Suprapubic skin (tissue), 4 donors: Measurements from ENCODE around the gene CPN2. TPM values are rescaled to one million over a fixed set of nuclear protein-coding genes. Genes with fewer than 3 reads are reported as not detected.

ENCODE experiments used
- DNase-seq, 2 donors: peaks; one replicate each; pipeline ENCODE4 v3.0.0-alpha.2; 2019; ENCODE audit warnings: low spot score in 2 of 2
- H3K27ac ChIP-seq: fragments of 200-600 bp; sonication (generic); one replicate; pipeline ENCODE4 v1.5.1; 2019
- H3K27me3 ChIP-seq: fragments of 200-600 bp; sonication (generic); one replicate; pipeline ENCODE4 v1.5.1; 2019
- H3K36me3 ChIP-seq: fragments of 200-600 bp; sonication (generic); one replicate; pipeline ENCODE4 v1.5.1; 2019
- H3K4me1 ChIP-seq: fragments of 200-600 bp; sonication (generic); one replicate; pipeline ENCODE4 v1.5.1; 2019
- H3K4me3 ChIP-seq: fragments of 200-600 bp; sonication (generic); one replicate; pipeline ENCODE4 v1.5.1; 2019; ENCODE audit warnings: mild to moderate bottlenecking
- H3K9me3 ChIP-seq: fragments of 200-600 bp; sonication (generic); one replicate; pipeline ENCODE4 v1.5.1; 2019
- CTCF ChIP-seq, 2 donors: fragments of 200-600 bp in 1 of 2; fragments of 450-650 bp in 1 of 2; sonication (generic) in 1 of 2; IDR thresholded peaks; one replicate each; pipeline ENCODE4 v1.5.1; 2016 to 2019; ENCODE audit warnings: antibody characterized with exemption in 2 of 2, mild to moderate bottlenecking in 1 of 2, moderate library complexity in 1 of 2
- EP300 ChIP-seq: sonication (generic); formaldehyde crosslinking; IDR thresholded peaks from one replicate; pipeline ENCODE4 v1.6.1; 2017; ENCODE audit warnings: antibody characterized with exemption
- POLR2A ChIP-seq, 2 donors: fragments of 450-650 bp; IDR thresholded peaks; one replicate each; pipeline ENCODE4 v1.6.1; 2017; ENCODE audit warnings: antibody characterized with exemption in 2 of 2, mild to moderate bottlenecking in 2 of 2, moderate library complexity in 2 of 2
- POLR2AphosphoS5 ChIP-seq, 3 donors: sonication (generic); formaldehyde crosslinking; IDR thresholded peaks; one replicate each; pipeline ENCODE4 v1.6.1; 2017; ENCODE audit warnings: antibody characterized with exemption in 3 of 3
- whole genome bisulfite sequencing: methylation state at CpG from one replicate; pipeline ENCODE4 v1.1.5; 2018; 5-methylcytosine and 5-hydroxymethylcytosine counted together
- total RNA-seq, 4 donors: library from RNA; depleted of rRNA; stranded (reverse); fragments of >200 nt; gene quantifications; one replicate each; pipeline ENCODE4 v1.1.0, GENCODE V29; 2016

The CPN2 gene
- total RNA-seq, 4 donors from 2014 or later: not detected

- peaks cover 12% of the 10 kb centered on the region for H3K27me3 ChIP-seq
- no peaks in the 10 kb centered on the region for H3K36me3 ChIP-seq
- no peak for DNase-seq
Measured at GRCh38 chr3:194365978-194366490, 14.9 kb upstream of the CPN2 start.

GRCh38 chr3:194365526-194365925, 14.4 kb upstream of the CPN2 start:
- DNase-seq: no peak
- H3K27me3 ChIP-seq: peaks cover 12% of the 10 kb centered on the region
- H3K4me1 ChIP-seq: no peaks in the 10 kb centered on the region
- no peaks in the 10 kb centered on the region for H3K9me3 ChIP-seq
- H3K27ac ChIP-seq: no peak overlapping the region
- WGBS: 98% methylated on average over 6 of the region's 6 CpGs
- no peak overlapping the region for H3K4me3 ChIP-seq
- TF ChIP-seq CTCF (IDR thresholded peaks at IDR 0.05) (no peak), POLR2A (IDR thresholded peaks at IDR 0.05) (no peak), POLR2AphosphoS5 (IDR thresholded peaks at IDR 0.05) (no peak), EP300 (no peak)
- H3K36me3 ChIP-seq: no peaks in the 10 kb centered on the region

More at GRCh38 chr3:194365978-194366490, 14.9 kb upstream of the CPN2 start:
- Histone ChIP-seq H3K4me1 (no peaks in the 10 kb centered on the region), H3K27ac (no peak overlapping the region), H3K4me3 (no peak overlapping the region), H3K9me3 (no peaks in the 10 kb centered on the region)
- 68% methylated on average over 7 of the region's 12 CpGs for WGBS
- no peak for TF ChIP-seq EP300
- TF ChIP-seq CTCF (IDR thresholded peaks at IDR 0.05): no peak
- TF ChIP-seq POLR2A (IDR thresholded peaks at IDR 0.05): no peak
- no peak for TF ChIP-seq POLR2AphosphoS5 (IDR thresholded peaks at IDR 0.05)

GRCh38 chr3:194364652-194365434, 13.7 kb upstream of the CPN2 start:
- Histone ChIP-seq H3K36me3 (no peaks in the 10 kb centered on the region), H3K27ac (no peak overlapping the region), H3K4me1 (no peaks in the 10 kb centered on the region), H3K27me3 (peaks cover 12% of the 10 kb centered on the region), H3K9me3 (no peaks in the 10 kb centered on the region), H3K4me3 (no peak overlapping the region)
- no peak for DNase-seq
- TF ChIP-seq POLR2A (IDR thresholded peaks at IDR 0.05): no peak
- 65% methylated on average over 12 of the region's 20 CpGs for WGBS

GRCh38 chr3:194364314-194364651, 13.2 kb upstream of the CPN2 start:
- no peaks in the 10 kb centered on the region for H3K4me1 ChIP-seq
- TF ChIP-seq CTCF (IDR thresholded peaks at IDR 0.05) (no peak), POLR2AphosphoS5 (IDR thresholded peaks at IDR 0.05) (no peak), EP300 (no peak), POLR2A (IDR thresholded peaks at IDR 0.05) (no peak)
- H3K4me3 ChIP-seq: no peak overlapping the region
- DNase-seq: no peak
- 60% methylated on average over 1 of the region's 3 CpGs for WGBS
- peaks cover 11% of the 10 kb centered on the region for H3K27me3 ChIP-seq
- H3K9me3 ChIP-seq: no peaks in the 10 kb centered on the region
- H3K36me3 ChIP-seq: no peaks in the 10 kb centered on the region
- H3K27ac ChIP-seq: no peak overlapping the region

- no peak for TF ChIP-seq POLR2A (IDR thresholded peaks at IDR 0.05)
- TF ChIP-seq CTCF (IDR thresholded peaks at IDR 0.05): no peak
- no peak for TF ChIP-seq POLR2AphosphoS5 (IDR thresholded peaks at IDR 0.05)
- TF ChIP-seq EP300: no peak
- Histone ChIP-seq H3K4me1 (no peaks in the 10 kb centered on the region), H3K9me3 (no peaks in the 10 kb centered on the region), H3K36me3 (no peaks in the 10 kb centered on the region), H3K4me3 (no peak overlapping the region), H3K27me3 (no peaks in the 10 kb centered on the region), H3K27ac (no peak overlapping the region)
- no peak for DNase-seq
- WGBS: 93% methylated on average over 18 of the region's 18 CpGs
Measured at GRCh38 chr3:194360568-194360967, 9.4 kb upstream of the CPN2 start.
